Measurements from ENCODE around the gene ARHGEF33.

ARHGEF33 gene

DNA sequence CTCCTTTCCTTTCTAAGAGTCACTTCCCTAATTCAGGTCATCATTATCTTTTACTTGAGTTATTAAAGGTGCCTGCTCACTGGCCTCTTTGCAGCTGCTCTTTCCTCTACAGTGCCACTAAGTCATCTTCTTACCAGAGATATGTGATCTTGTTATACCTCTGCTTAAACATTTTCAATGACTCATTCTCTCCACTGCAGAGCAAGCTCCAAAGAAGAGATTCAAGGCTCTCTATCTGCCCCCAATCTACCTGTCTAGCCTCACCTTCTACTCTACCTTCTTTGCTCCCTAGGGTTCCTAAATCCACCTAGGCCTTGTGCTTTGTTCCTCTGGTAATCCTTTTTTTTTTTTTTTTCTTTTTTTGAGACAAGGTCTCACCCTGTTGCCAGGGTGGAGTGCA lies 3.1 kb downstream of the ARHGEF33 start:
- DNase-seq (ENCODE audit: low read depth) = no peak
- H3K4me3 ChIP-seq (ENCODE audit: low read depth, low read length) = no peak overlapping the region
- no peak for TF ChIP-seq MYC (IDR thresholded peaks at IDR 0.05; ENCODE audit: low read depth, low read length)
- no peak for TF ChIP-seq POLR2A (IDR thresholded peaks at IDR 0.05; ENCODE audit: extremely low read depth, insufficient read length)
- TF ChIP-seq, protein P1, sequence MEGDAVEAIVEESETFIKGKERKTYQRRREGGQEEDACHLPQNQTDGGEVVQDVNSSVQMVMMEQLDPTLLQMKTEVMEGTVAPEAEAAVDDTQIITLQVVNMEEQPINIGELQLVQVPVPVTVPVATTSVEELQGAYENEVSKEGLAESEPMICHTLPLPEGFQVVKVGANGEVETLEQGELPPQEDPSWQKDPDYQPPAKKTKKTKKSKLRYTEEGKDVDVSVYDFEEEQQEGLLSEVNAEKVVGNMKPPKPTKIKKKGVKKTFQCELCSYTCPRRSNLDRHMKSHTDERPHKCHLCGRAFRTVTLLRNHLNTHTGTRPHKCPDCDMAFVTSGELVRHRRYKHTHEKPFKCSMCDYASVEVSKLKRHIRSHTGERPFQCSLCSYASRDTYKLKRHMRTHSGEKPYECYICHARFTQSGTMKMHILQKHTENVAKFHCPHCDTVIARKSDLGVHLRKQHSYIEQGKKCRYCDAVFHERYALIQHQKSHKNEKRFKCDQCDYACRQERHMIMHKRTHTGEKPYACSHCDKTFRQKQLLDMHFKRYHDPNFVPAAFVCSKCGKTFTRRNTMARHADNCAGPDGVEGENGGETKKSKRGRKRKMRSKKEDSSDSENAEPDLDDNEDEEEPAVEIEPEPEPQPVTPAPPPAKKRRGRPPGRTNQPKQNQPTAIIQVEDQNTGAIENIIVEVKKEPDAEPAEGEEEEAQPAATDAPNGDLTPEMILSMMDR (IDR thresholded peaks at IDR 0.05; ENCODE audit: low read depth, low read length) = no peak
- TF ChIP-seq, protein P2, sequence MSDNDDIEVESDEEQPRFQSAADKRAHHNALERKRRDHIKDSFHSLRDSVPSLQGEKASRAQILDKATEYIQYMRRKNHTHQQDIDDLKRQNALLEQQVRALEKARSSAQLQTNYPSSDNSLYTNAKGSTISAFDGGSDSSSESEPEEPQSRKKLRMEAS (IDR thresholded peaks at IDR 0.05; ENCODE audit: low read depth, low read length) = no peak

DNA sequence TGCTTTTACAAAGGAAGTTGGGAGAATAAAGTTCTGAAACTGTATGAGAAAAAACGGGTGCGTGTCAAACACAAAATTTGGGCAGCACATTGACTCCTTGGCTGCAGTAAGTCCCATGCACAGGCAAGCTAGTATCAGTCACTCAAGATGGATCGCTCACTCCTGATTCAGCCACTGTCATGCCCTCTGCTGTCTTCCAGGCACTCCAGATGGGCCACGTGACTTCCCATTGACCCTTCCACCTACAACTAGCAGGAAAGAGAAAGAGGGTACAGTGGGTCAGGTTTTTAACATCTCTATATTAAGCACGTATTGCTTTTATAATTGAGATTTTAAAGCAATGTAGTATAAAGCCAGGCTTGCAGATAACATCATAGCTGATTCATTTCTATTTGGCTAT lies 8.6 kb downstream of the ARHGEF33 start:
- no peak for TF ChIP-seq POLR2A (IDR thresholded peaks at IDR 0.05; ENCODE audit: extremely low read depth, insufficient read length)
- TF ChIP-seq, protein P2 (IDR thresholded peaks at IDR 0.05; ENCODE audit: low read depth, low read length) = no peak
- no peak for TF ChIP-seq MYC (IDR thresholded peaks at IDR 0.05; ENCODE audit: low read depth, low read length)
- TF ChIP-seq, protein P1 (IDR thresholded peaks at IDR 0.05; ENCODE audit: low read depth, low read length) = no peak
- no peak for DNase-seq (ENCODE audit: low read depth)
- no peak overlapping the region for H3K4me3 ChIP-seq (ENCODE audit: low read depth, low read length)

DNA sequence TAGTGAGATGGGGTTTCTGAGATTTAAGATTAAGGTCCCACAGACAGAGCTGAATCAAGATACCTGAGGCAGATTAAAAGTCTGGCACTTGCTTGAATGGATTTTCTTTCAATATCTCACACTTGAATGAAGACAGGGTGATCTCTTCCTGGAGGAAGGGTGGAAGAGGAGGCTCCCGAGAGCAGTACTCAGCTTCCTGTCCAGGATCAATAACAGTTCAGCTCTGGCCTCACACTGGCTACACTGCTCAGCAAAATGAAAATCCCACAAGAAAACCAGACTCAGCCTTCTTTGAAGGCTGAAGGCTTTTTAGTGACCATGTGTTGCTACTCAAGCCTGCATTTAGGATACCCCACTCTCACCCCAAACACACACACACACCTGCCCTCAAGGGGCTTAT lies 11.1 kb downstream of the ARHGEF33 start:
- no peak overlapping the region for H3K4me3 ChIP-seq (ENCODE audit: low read depth, low read length)
- no peak for DNase-seq (ENCODE audit: low read depth)
- TF ChIP-seq MYC (IDR thresholded peaks at IDR 0.05; ENCODE audit: low read depth, low read length) (no peak), POLR2A (IDR thresholded peaks at IDR 0.05; ENCODE audit: extremely low read depth, insufficient read length) (no peak)
- TF ChIP-seq, protein P2 (IDR thresholded peaks at IDR 0.05; ENCODE audit: low read depth, low read length) = no peak

DNA sequence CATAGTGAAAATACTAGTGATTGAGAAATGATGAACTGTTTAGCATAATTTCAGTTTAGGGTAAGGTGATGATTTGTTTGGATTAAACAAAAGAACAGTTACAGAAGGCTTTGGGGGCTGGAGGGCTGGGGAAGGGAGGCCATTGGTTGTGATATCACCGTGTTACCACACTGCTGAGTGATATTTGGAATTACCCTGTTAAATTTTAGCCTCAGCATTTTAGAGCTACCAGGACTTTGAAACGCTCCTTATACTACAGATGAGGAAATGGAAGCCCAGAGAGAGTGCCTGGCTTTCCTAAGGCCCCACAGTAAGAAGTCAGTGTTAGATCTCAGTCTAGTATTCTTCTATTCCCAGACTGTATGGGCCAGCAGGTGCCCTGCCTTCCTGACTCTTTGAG lies 15.6 kb downstream of the ARHGEF33 start:
- no peak for DNase-seq (ENCODE audit: low read depth)
- TF ChIP-seq, protein P1 (IDR thresholded peaks at IDR 0.05; ENCODE audit: low read depth, low read length) = no peak
- TF ChIP-seq POLR2A (IDR thresholded peaks at IDR 0.05; ENCODE audit: extremely low read depth, insufficient read length) (no peak), MYC (IDR thresholded peaks at IDR 0.05; ENCODE audit: low read depth, low read length) (no peak)
- TF ChIP-seq, protein P2 (IDR thresholded peaks at IDR 0.05; ENCODE audit: low read depth, low read length) = no peak
- H3K4me3 ChIP-seq (ENCODE audit: low read depth, low read length) = no peak overlapping the region

DNA sequence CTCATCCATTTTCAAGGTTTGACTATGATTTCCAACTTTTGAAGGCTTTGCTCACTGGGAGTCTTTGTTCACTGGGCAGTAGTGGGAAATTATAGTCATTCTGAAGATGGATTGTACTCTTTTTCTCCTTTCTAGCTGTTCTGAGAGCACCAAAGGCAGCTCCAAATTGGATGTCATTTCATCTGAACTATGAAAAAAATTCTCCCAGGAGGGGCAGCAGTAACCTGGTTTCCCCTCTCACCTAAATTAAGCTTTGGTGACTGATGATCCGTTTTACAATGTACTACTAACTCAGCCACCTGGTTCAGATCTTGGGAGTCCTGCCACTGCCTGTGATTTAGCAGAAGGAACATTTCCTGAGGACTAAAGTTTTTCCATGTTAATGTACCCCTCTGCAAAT lies 17.6 kb downstream of the ARHGEF33 start:
- DNase-seq (ENCODE audit: low read depth) = no peak
- no peak for TF ChIP-seq POLR2A (IDR thresholded peaks at IDR 0.05; ENCODE audit: extremely low read depth, insufficient read length)
- TF ChIP-seq, protein P1 (IDR thresholded peaks at IDR 0.05; ENCODE audit: low read depth, low read length) = no peak
- no peak for TF ChIP-seq MYC (IDR thresholded peaks at IDR 0.05; ENCODE audit: low read depth, low read length)
- TF ChIP-seq, protein P2 (IDR thresholded peaks at IDR 0.05; ENCODE audit: low read depth, low read length) = no peak
- no peak overlapping the region for H3K4me3 ChIP-seq (ENCODE audit: low read depth, low read length)

DNA sequence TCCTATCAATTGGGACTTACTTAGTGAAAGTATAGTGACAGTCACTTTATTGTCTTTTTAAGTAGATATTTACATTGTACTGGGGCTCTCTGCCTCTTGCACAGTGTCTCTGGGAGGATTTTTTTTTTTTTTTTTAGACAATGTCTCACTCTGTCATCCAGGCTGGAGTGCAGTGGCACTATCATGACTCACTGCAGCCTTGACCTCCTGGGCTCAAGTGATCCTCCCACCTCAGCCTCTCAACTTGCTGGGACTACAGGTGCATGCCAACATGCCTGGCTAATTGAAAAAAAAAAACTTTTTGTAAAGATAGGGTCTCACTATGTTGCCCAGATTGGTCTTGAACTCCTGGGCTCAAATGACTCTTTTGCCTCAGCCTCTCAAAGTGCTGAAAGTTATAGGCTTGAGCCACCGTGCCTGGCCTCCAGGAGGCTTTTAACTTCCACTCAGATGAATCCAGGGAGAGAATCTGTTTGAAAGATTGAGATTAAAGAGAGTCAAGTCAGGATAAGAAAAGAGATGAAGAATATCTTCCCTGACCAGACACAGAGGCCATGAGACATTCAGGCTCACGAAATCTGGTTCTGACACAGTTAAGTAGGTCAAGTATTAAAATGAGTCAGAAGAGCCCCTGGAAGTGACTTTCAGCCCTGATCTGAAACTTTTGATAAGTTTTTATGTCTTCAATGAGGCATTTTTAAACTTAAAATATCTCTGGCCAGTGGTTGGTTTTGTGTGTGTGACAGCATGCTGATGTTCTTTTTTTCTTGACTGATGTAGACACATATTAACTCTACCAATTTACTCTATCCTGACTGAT lies 18.3 kb downstream of the ARHGEF33 start:
- TF ChIP-seq, protein P1 (IDR thresholded peaks at IDR 0.05; ENCODE audit: low read depth, low read length) = no peak
- no peak for TF ChIP-seq POLR2A (IDR thresholded peaks at IDR 0.05; ENCODE audit: extremely low read depth, insufficient read length)
- TF ChIP-seq, protein P2 (IDR thresholded peaks at IDR 0.05; ENCODE audit: low read depth, low read length) = no peak
- DNase-seq (ENCODE audit: low read depth) = no peak
- no peak overlapping the region for H3K4me3 ChIP-seq (ENCODE audit: low read depth, low read length)
